Transverse colon (tissue), 4 donors: ENCODE results near the gene EVC.

ENCODE experiments used
- POLR2A ChIP-seq: fragments of 450-650 bp; IDR thresholded peaks from one replicate; pipeline ENCODE4 v1.6.1; 2016; ENCODE audit warnings: antibody characterized with exemption, mild to moderate bottlenecking, moderate library complexity
- POLR2AphosphoS5 ChIP-seq, 3 donors: sonication (generic); formaldehyde crosslinking; IDR thresholded peaks; one replicate each; pipeline ENCODE4 v1.6.1; 2016; ENCODE audit warnings: antibody characterized with exemption in 3 of 3
- TF ChIP-seq, protein P1 (sequence below), 5 experiments: fragments of 200-600 bp in 3 of 5; fragments of 450-650 bp in 2 of 5; sonication (generic) in 3 of 5; IDR thresholded peaks; 1 replicate in 2 of 5; 2 replicates in 3 of 5; pipeline ENCODE4 v1.5.1; 2016 to 2017; ENCODE audit warnings: antibody characterized with exemption in 5 of 5, inconsistent platforms in 3 of 5, mild to moderate bottlenecking in 2 of 5, moderate library complexity in 1 of 5

DNA sequence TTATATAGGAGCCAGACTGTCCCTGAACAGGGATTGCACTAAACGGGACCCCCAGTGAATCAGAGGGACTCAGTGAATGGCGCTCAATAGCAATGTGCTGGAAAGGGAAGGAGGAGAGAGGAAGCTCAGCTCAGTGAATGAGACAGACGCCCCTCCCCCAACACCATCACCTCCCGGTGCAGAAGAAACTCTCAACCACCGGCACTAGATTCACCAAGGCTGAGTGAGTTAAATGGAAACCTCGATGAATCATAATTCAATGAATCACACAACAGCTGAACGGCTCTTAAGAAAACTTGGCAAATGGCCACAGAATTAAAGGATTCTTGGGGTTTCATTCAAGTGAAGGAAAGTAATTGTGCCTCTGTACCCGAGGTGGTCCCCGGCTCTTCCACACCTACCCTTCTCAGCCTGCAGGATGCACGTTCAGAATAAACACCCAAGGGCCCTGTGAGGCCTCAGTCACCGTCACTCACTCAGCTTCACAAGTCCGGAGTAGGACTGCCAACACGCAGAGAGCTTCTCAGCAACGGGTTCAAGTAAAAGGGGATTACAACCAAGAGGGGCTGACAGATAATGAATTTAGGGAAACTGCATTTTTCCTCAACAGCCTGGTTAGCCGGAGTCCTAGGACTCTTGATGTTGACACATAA, 152.6 kb downstream of the EVC start:
- TF ChIP-seq, protein P1, sequence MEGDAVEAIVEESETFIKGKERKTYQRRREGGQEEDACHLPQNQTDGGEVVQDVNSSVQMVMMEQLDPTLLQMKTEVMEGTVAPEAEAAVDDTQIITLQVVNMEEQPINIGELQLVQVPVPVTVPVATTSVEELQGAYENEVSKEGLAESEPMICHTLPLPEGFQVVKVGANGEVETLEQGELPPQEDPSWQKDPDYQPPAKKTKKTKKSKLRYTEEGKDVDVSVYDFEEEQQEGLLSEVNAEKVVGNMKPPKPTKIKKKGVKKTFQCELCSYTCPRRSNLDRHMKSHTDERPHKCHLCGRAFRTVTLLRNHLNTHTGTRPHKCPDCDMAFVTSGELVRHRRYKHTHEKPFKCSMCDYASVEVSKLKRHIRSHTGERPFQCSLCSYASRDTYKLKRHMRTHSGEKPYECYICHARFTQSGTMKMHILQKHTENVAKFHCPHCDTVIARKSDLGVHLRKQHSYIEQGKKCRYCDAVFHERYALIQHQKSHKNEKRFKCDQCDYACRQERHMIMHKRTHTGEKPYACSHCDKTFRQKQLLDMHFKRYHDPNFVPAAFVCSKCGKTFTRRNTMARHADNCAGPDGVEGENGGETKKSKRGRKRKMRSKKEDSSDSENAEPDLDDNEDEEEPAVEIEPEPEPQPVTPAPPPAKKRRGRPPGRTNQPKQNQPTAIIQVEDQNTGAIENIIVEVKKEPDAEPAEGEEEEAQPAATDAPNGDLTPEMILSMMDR (IDR thresholded peaks at IDR 0.05): no peak
- no peak for TF ChIP-seq POLR2A
- no peak for TF ChIP-seq POLR2AphosphoS5 (IDR thresholded peaks at IDR 0.05)
